ENCODE data around the gene CLEC16A.

The CLEC16A gene

GRCh38 chr16:11149011-11149616 lies 204.8 kb downstream of the CLEC16A start:
- no peak for TF ChIP-seq JUND (IDR thresholded peaks at IDR 0.05; ENCODE audit: low read depth)
- no peak for DNase-seq (ENCODE audit: low read depth in 1 of 2, low spot score in 1 of 2)
- in situ Hi-C loops (cut with HindIII; ENCODE audit: low pct_unique_long_range_greater_than_20kb, low sequenced_read_pairs), result no loop called here

- no peak for TF ChIP-seq JUND (IDR thresholded peaks at IDR 0.05; ENCODE audit: low read depth)
- no peak for DNase-seq (ENCODE audit: low read depth in 1 of 2, low spot score in 1 of 2)
- in situ Hi-C loops (cut with HindIII; ENCODE audit: low pct_unique_long_range_greater_than_20kb, low sequenced_read_pairs), result no loop called here
Measured at GRCh38 chr16:11150190-11150589, 205.8 kb downstream of the CLEC16A start.

- no peak for TF ChIP-seq JUND (IDR thresholded peaks at IDR 0.05; ENCODE audit: low read depth)
- in situ Hi-C loops (cut with HindIII; ENCODE audit: low pct_unique_long_range_greater_than_20kb, low sequenced_read_pairs), result no loop called here
- DNase-seq (ENCODE audit: low read depth in 1 of 2, low spot score in 1 of 2), result no peak
Measured at GRCh38 chr16:11151156-11151884, 207.0 kb downstream of the CLEC16A start.

- in situ Hi-C loops (cut with HindIII; ENCODE audit: low pct_unique_long_range_greater_than_20kb, low sequenced_read_pairs), result no loop called here
- no peak for DNase-seq (ENCODE audit: low read depth in 1 of 2, low spot score in 1 of 2)
- TF ChIP-seq JUND (IDR thresholded peaks at IDR 0.05; ENCODE audit: low read depth), result no peak
Measured at GRCh38 chr16:11151885-11152629, 207.7 kb downstream of the CLEC16A start.

GRCh38 chr16:11152677-11153331 lies 208.4 kb downstream of the CLEC16A start:
- no peak for TF ChIP-seq JUND (IDR thresholded peaks at IDR 0.05; ENCODE audit: low read depth)
- no peak for DNase-seq (ENCODE audit: low read depth in 1 of 2, low spot score in 1 of 2)
- in situ Hi-C loops (cut with HindIII; ENCODE audit: low pct_unique_long_range_greater_than_20kb, low sequenced_read_pairs), result no loop called here

- no peak for TF ChIP-seq JUND (IDR thresholded peaks at IDR 0.05; ENCODE audit: low read depth)
- DNase-seq (ENCODE audit: low read depth in 1 of 2, low spot score in 1 of 2), result no peak
- in situ Hi-C loops (cut with HindIII; ENCODE audit: low pct_unique_long_range_greater_than_20kb, low sequenced_read_pairs), result no loop called here
Measured at GRCh38 chr16:11155284-11155806, 211.0 kb downstream of the CLEC16A start.

- in situ Hi-C loops (cut with HindIII; ENCODE audit: low pct_unique_long_range_greater_than_20kb, low sequenced_read_pairs), result no loop called here
- no peak for DNase-seq (ENCODE audit: low read depth in 1 of 2, low spot score in 1 of 2)
Measured at GRCh38 chr16:11156401-11156800, 212.0 kb downstream of the CLEC16A start.

GRCh38 chr16:11157143-11157542 lies 212.8 kb downstream of the CLEC16A start:
- no peak for TF ChIP-seq JUND (IDR thresholded peaks at IDR 0.05; ENCODE audit: low read depth)
- DNase-seq (ENCODE audit: low read depth in 1 of 2, low spot score in 1 of 2), result no peak
- in situ Hi-C loops (cut with HindIII; ENCODE audit: low pct_unique_long_range_greater_than_20kb, low sequenced_read_pairs), result no loop called here

More at GRCh38 chr16:11156401-11156800, 212.0 kb downstream of the CLEC16A start:
- TF ChIP-seq JUND (IDR thresholded peaks at IDR 0.05; ENCODE audit: low read depth), result no peak

- TF ChIP-seq JUND (IDR thresholded peaks at IDR 0.05; ENCODE audit: low read depth), result no peak
- in situ Hi-C loops (cut with HindIII; ENCODE audit: low pct_unique_long_range_greater_than_20kb, low sequenced_read_pairs), result no loop called here
Measured at GRCh38 chr16:11158018-11158417, 213.7 kb downstream of the CLEC16A start.

GRCh38 chr16:11159282-11159681 lies 214.9 kb downstream of the CLEC16A start:
- DNase-seq (ENCODE audit: low read depth in 1 of 2, low spot score in 1 of 2), result no peak
- no peak for TF ChIP-seq JUND (IDR thresholded peaks at IDR 0.05; ENCODE audit: low read depth)
- in situ Hi-C loops (cut with HindIII; ENCODE audit: low pct_unique_long_range_greater_than_20kb, low sequenced_read_pairs), result no loop called here

More at GRCh38 chr16:11158018-11158417, 213.7 kb downstream of the CLEC16A start:
- DNase-seq (ENCODE audit: low read depth in 1 of 2, low spot score in 1 of 2), result no peak

GRCh38 chr16:11160676-11161115 lies 216.3 kb downstream of the CLEC16A start:
- no peak for DNase-seq (ENCODE audit: low read depth in 1 of 2, low spot score in 1 of 2)
- TF ChIP-seq JUND (IDR thresholded peaks at IDR 0.05; ENCODE audit: low read depth), result no peak
- in situ Hi-C loops (cut with HindIII; ENCODE audit: low pct_unique_long_range_greater_than_20kb, low sequenced_read_pairs), result no loop called here

- in situ Hi-C loops (cut with HindIII; ENCODE audit: low pct_unique_long_range_greater_than_20kb, low sequenced_read_pairs), result no loop called here
- no peak for TF ChIP-seq JUND (IDR thresholded peaks at IDR 0.05; ENCODE audit: low read depth)
Measured at GRCh38 chr16:11161439-11161838, 217.1 kb downstream of the CLEC16A start.

More at GRCh38 chr16:11161439-11161838, 217.1 kb downstream of the CLEC16A start:
- no peak for DNase-seq (ENCODE audit: low read depth in 1 of 2, low spot score in 1 of 2)
